Measurements from ENCODE around the gene SLX4IP.
"Not testable (repeated sequence)": the region's sequence is repeated elsewhere in the genome, so short reads cannot be mapped to it uniquely, and the experiment has no call there.

The SLX4IP gene

GRCh38 chr20:10434832-10435812, at the start of gene SLX4IP:
Gene SLX4IP (plus strand): TSS chr20:10435305. CDS start chr20:10458205, 22,900 bp downstream.
- peak; percentile 81 for DNase-seq (ENCODE audit: low spot score)

GRCh38 chr20:10385850-10386544, 49.1 kb upstream of the SLX4IP start:
- DNase-seq (ENCODE audit: low spot score), result no peak

GRCh38 chr20:10387686-10388085, 47.4 kb upstream of the SLX4IP start:
- no peak for DNase-seq (ENCODE audit: low spot score)

GRCh38 chr20:10388597-10388996, 46.5 kb upstream of the SLX4IP start:
- DNase-seq (ENCODE audit: low spot score), result no peak

GRCh38 chr20:10390709-10391108, 44.4 kb upstream of the SLX4IP start:
- DNase-seq (ENCODE audit: low spot score), result no peak

GRCh38 chr20:10394752-10395151, 40.4 kb upstream of the SLX4IP start:
- DNase-seq (ENCODE audit: low spot score), result not testable (repeated sequence)

GRCh38 chr20:10398834-10399369, 36.2 kb upstream of the SLX4IP start:
- no peak for DNase-seq (ENCODE audit: low spot score)

GRCh38 chr20:10402938-10403608, 32.0 kb upstream of the SLX4IP start:
- no peak for DNase-seq (ENCODE audit: low spot score)

- no peak for DNase-seq (ENCODE audit: low spot score)
Observed at GRCh38 chr20:10404023-10404628, 31.0 kb upstream of the SLX4IP start.

GRCh38 chr20:10404959-10405530, 30.1 kb upstream of the SLX4IP start:
- DNase-seq (ENCODE audit: low spot score), result no peak

GRCh38 chr20:10408108-10408813, 26.8 kb upstream of the SLX4IP start:
- no peak for DNase-seq (ENCODE audit: low spot score)

- DNase-seq (ENCODE audit: low spot score), result no peak
Observed at GRCh38 chr20:10411673-10412072, 23.4 kb upstream of the SLX4IP start.

- no peak for DNase-seq (ENCODE audit: low spot score)
Observed at GRCh38 chr20:10412591-10413408, 22.3 kb upstream of the SLX4IP start.

- no peak for DNase-seq (ENCODE audit: low spot score)
Observed at GRCh38 chr20:10415013-10415650, 20.0 kb upstream of the SLX4IP start.

- not testable (repeated sequence) for DNase-seq (ENCODE audit: low spot score)
Observed at GRCh38 chr20:10417218-10417617, 17.9 kb upstream of the SLX4IP start.

GRCh38 chr20:10419550-10420133, 15.5 kb upstream of the SLX4IP start:
- no peak for DNase-seq (ENCODE audit: low spot score)

- no peak for DNase-seq (ENCODE audit: low spot score)
Observed at GRCh38 chr20:10423735-10424134, 11.4 kb upstream of the SLX4IP start.

GRCh38 chr20:10427060-10427692, 7.9 kb upstream of the SLX4IP start:
- peak; percentile 58 for DNase-seq (ENCODE audit: low spot score)

Data from AG08396 (cell line).